Thyroid gland (tissue), 4 donors: Measurements from ENCODE around the gene PDS5B.

ENCODE experiments used
- CTCF ChIP-seq, 6 experiments: fragments of 200-600 bp in 3 of 6; fragments of 450-650 bp in 3 of 6; sonication (generic) in 3 of 6; IDR thresholded peaks; one replicate each; pipeline ENCODE4 v1.5.1; 2016 to 2019; ENCODE audit warnings: antibody characterized with exemption in 6 of 6, mild to moderate bottlenecking in 2 of 6, inconsistent platforms in 1 of 6, moderate library complexity in 1 of 6
- POLR2A ChIP-seq, 2 donors: fragments of 450-650 bp; IDR thresholded peaks; one replicate each; pipeline ENCODE4 v1.6.1; 2017; ENCODE audit warnings: antibody characterized with exemption in 2 of 2, mild to moderate bottlenecking in 2 of 2, moderate library complexity in 1 of 2

GRCh38 chr13:32592082-32592481, 5.8 kb downstream of the PDS5B start:
- no peak for TF ChIP-seq POLR2A (IDR thresholded peaks at IDR 0.05)
- TF ChIP-seq CTCF (IDR thresholded peaks at IDR 0.05): no peak
